Mucosa of descending colon (tissue), 3 donors: ENCODE results near the gene CDA. TPM values are rescaled to one million over a fixed set of nuclear protein-coding genes. Genes with fewer than 3 reads are reported as not detected.

Source experiments
- ATAC-seq: fragments of 200-7000 bp; cut with Tn5 transposase; one replicate; pipeline ENCODE4 v1.9.1; 2020; ENCODE audit warnings: mild to moderate bottlenecking, moderate library complexity
- DNase-seq, 3 donors: peaks; one replicate each; pipeline ENCODE4 v3.0.0-alpha.2; 2020
- H3K36me3 ChIP-seq: fragments of 200-600 bp; one replicate; pipeline ENCODE4 v1.8.0; 2021; ENCODE audit warnings: low read depth, mild to moderate bottlenecking
- H3K4me1 ChIP-seq: fragments of 200-600 bp; one replicate; pipeline ENCODE4 v1.8.0; 2021; ENCODE audit warnings: low read depth, mild to moderate bottlenecking
- H3K4me3 ChIP-seq: fragments of 200-600 bp; one replicate; pipeline ENCODE4 v1.8.0; 2021; ENCODE audit warnings: mild to moderate bottlenecking
- H3K9me3 ChIP-seq: fragments of 200-600 bp; one replicate; pipeline ENCODE4 v1.8.0; 2021; ENCODE audit warnings: mild to moderate bottlenecking
- intact Hi-C, 2 donors: fragments of 100-400 bp; cut with DNase I in 1 of 2; cut with micrococcal nuclease in 1 of 2; formaldehyde crosslinking; loops; one replicate each; pipeline versions ENCODE4 v1.11.0 to v1.11.1; 2022; cut with DNase I, micrococcal nuclease
- total RNA-seq, 3 donors: library from RNA; stranded (reverse); fragmentation: NEBNext Ultra II Directional in 2 of 3; extraction: Animal tissue kit (Norgen Biotek cat#: 25700) in 2 of 3; gene quantifications; one replicate each; pipeline versions ENCODE4 v1.2.1 to v1.2.4, GENCODE V29; 2021 to 2023
- TF ChIP-seq, protein P1 (sequence below): fragments of 200-600 bp; IDR thresholded peaks from one replicate; pipeline ENCODE4 v1.8.0; 2022; ENCODE audit warnings: antibody characterized with exemption, mild to moderate bottlenecking
- donor health status: DM: no; HTN: no; CAD: no; lungs with moderate emphysema.
- donor health status: DM: no; HTN: no; CAD: no.
- donor health status: DM: no; HTN: yes; CAD: no.

Gene CDA
- total RNA-seq, 3 donors from 2014 or later: 33.9 to 63.8 (median 60.9) TPM

DNA sequence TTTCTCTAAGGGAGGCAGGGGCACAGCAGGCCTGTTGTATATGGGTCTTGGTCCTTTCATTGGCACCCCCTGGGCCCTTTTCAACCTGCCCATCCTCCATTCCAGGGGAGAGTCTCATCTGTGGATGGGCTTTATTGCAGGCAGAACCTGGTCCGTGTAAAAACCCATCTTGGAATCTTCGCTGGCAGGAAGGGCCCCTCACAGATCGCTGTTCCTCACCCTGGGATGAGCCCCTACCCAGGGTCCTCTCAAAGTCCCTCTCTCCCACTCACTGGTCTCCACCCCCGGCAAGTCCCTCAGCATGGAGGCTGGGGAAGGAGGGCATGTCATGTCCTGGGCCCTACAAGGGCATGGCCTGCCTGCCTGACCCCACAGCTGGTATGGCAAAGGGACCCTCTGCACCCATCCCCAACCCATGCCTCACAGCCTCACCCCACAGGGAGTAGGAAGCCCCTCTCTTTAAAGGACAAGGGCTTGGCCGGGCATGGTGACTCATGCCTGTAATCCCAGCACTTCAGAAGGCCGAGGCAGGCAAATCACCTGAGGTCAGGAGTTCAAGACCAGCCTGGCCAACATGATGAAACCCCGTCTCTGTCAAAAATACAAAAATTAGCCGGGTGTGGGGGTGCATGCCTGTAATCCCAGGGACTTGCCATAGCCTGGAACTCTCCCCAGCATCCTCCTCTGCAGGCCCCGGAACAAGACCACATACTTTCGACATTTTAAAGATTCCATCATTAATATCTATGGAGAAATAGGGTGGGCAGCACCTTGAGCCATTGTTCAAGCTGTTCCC lies 13.2 kb upstream of the CDA start:
- H3K9me3 ChIP-seq: no peaks in the 10 kb centered on the region
- H3K36me3 ChIP-seq: no peaks in the 10 kb centered on the region
- no peak overlapping the region for H3K4me3 ChIP-seq
- ATAC-seq (peak; percentile 43), DNase-seq (peak in 1 of 3 donors; percentile 33)
- intact Hi-C loops: loop anchor here in 1 of 2 donors (10.0 kb wide), 1 partner anchor 59 kb away; the partner anchor contains the start of gene PINK1
- TF ChIP-seq, protein P1, sequence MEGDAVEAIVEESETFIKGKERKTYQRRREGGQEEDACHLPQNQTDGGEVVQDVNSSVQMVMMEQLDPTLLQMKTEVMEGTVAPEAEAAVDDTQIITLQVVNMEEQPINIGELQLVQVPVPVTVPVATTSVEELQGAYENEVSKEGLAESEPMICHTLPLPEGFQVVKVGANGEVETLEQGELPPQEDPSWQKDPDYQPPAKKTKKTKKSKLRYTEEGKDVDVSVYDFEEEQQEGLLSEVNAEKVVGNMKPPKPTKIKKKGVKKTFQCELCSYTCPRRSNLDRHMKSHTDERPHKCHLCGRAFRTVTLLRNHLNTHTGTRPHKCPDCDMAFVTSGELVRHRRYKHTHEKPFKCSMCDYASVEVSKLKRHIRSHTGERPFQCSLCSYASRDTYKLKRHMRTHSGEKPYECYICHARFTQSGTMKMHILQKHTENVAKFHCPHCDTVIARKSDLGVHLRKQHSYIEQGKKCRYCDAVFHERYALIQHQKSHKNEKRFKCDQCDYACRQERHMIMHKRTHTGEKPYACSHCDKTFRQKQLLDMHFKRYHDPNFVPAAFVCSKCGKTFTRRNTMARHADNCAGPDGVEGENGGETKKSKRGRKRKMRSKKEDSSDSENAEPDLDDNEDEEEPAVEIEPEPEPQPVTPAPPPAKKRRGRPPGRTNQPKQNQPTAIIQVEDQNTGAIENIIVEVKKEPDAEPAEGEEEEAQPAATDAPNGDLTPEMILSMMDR: no peak
- H3K4me1 ChIP-seq: no peaks in the 10 kb centered on the region

DNA sequence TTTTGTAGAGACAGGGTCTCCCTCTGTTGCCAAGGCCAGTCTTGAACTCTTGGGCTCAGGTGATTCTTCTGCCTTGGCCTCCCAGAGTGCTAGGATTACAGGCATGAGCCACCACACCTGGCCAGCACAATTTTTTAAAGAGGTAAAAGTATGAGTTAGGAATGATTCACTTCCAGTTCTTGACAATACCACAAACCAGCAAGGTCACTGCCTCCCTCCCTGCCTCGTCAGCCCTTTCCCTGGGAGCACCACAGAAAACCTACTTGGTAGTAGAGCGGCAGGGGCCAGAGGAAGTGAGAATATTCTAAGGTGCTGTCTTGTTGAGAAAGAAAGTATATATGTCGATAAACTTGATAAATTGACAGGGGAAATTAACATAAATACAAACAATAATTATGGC lies 10.8 kb upstream of the CDA start:
- Histone ChIP-seq H3K9me3 (no peaks in the 10 kb centered on the region), H3K36me3 (no peaks in the 10 kb centered on the region), H3K4me1 (no peaks in the 10 kb centered on the region), H3K4me3 (no peak overlapping the region)
- TF ChIP-seq, protein P1: no peak
- DNase-seq (no peak), ATAC-seq (no peak)
- intact Hi-C loops: loop anchor here in 1 of 2 donors (10.0 kb wide), 1 partner anchor 57 kb away; the partner anchor contains the start of gene PINK1

GRCh38 chr1:20578721-20579395 lies 10.0 kb upstream of the CDA start:
- DNase-seq (no peak), ATAC-seq (no peak)
- Histone ChIP-seq H3K36me3 (no peaks in the 10 kb centered on the region), H3K4me3 (no peak overlapping the region), H3K9me3 (no peaks in the 10 kb centered on the region), H3K4me1 (no peaks in the 10 kb centered on the region)
- TF ChIP-seq, protein P1: no peak
- intact Hi-C loops: loop anchor here in 1 of 2 donors (10.0 kb wide), 1 partner anchor 56 kb away; the partner anchor contains the start of gene PINK1

GRCh38 chr1:20584890-20585289 lies 4.0 kb upstream of the CDA start:
- no peak overlapping the region for H3K4me3 ChIP-seq
- DNase-seq (no peak), ATAC-seq (no peak)
- intact Hi-C loops: no loop called here
- H3K4me1 ChIP-seq: peaks cover 15% of the 10 kb centered on the region
- TF ChIP-seq, protein P1: no peak
- no peaks in the 10 kb centered on the region for H3K36me3 ChIP-seq
- no peaks in the 10 kb centered on the region for H3K9me3 ChIP-seq

DNA sequence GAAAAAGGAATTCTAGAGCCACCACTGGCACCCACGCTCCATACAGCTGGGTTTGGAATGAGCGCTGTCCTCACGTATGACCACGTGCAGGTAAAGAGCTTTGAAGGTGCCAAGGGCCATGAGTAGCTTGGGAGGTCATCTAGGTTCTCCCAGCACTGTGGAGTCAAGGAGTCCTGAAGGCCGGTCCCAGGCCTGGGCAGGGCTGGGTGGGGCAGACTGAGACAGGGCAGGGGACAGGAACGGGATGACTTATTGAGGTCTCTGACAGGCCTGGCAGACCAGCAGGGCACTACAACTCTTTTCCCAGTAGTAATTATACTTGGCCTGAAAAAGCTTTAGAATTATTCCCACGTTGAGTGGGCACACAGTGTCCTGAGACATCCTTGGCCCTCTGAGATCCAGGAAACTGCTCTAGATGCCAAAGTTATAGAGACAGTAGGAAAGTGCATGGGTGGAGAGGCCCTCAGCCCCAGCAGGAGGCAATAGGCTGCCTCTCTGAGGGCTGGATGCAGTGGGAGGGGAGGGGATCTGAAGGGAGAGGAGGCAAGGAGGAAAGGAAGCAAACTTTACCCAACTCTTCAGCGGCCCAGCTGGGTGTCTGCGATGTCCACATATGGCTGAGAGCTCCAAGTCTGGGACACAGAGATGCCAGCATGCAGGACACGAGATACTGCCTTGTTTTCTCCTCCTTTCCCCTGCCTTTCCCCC lies 1.8 kb upstream of the CDA start:
- peak; percentile 15 for ATAC-seq
- Histone ChIP-seq H3K4me3 (no peak overlapping the region), H3K9me3 (no peaks in the 10 kb centered on the region), H3K36me3 (no peaks in the 10 kb centered on the region), H3K4me1 (peaks cover 15% of the 10 kb centered on the region)
- peak in 1 of 3 donors; percentile 60 for DNase-seq
- intact Hi-C loops: no loop called here
- TF ChIP-seq, protein P1: no peak
